Activated CD4-positive, alpha-beta T cell treated with anti-CD3 and anti-CD28 coated beads, Interleukin-2, amount 50 U/mL, for 1 hour (primary cell): Measurements from ENCODE around the gene ALAS1.
A peak's percentile ranks its signal among the peaks of the same experiment; 100 is the strongest.

Source experiments
- DNase-seq: peaks from one replicate; pipeline ENCODE4 v3.0.0-alpha.2; 2020

The ALAS1 gene

GRCh38 chr3:52237657-52238172 is 39.8 kb downstream of the ALAS1 start:
- no peak for DNase-seq

GRCh38 chr3:52238193-52238760 is 40.3 kb downstream of the ALAS1 start:
- no peak for DNase-seq

GRCh38 chr3:52238761-52239701 is 41.1 kb downstream of the ALAS1 start, which contains the start of gene TWF2:
Gene TWF2 (minus strand): TSS chr3:52239158. CDS start chr3:52239016, 142 bp downstream.
- peak; percentile 79 for DNase-seq

- peak; percentile 48 for DNase-seq
These were observed 42.3 kb downstream of the ALAS1 start for GRCh38 chr3:52240059-52240885.

GRCh38 chr3:52240886-52241370 is 43.0 kb downstream of the ALAS1 start:
- DNase-seq: no peak

GRCh38 chr3:52242039-52242438 is 44.1 kb downstream of the ALAS1 start:
- DNase-seq: no peak

GRCh38 chr3:52243791-52244628 is 46.0 kb downstream of the ALAS1 start:
- no peak for DNase-seq

- DNase-seq: peak; percentile 57
These were observed 47.6 kb downstream of the ALAS1 start, which contains the start of gene PPM1M for GRCh38 chr3:52245322-52246263. Gene PPM1M (plus strand): TSS chr3:52245759. CDS start chr3:52245825, 66 bp downstream.

- DNase-seq: no peak
These were observed 48.3 kb downstream of the ALAS1 start for GRCh38 chr3:52246264-52246620.

- DNase-seq: no peak
These were observed 48.9 kb downstream of the ALAS1 start for GRCh38 chr3:52246728-52247408.

- no peak for DNase-seq
These were observed 49.6 kb downstream of the ALAS1 start for GRCh38 chr3:52247409-52248164.

- DNase-seq: no peak
These were observed 50.2 kb downstream of the ALAS1 start for GRCh38 chr3:52248165-52248541.

GRCh38 chr3:52248816-52249547 is 51.0 kb downstream of the ALAS1 start:
- no peak for DNase-seq

GRCh38 chr3:52249683-52250082 is 51.7 kb downstream of the ALAS1 start:
- no peak for DNase-seq

- DNase-seq: no peak
These were observed 52.2 kb downstream of the ALAS1 start for GRCh38 chr3:52250122-52250521.

GRCh38 chr3:52253314-52254304 is 55.6 kb downstream of the ALAS1 start:
- peak; percentile 82 for DNase-seq

GRCh38 chr3:52254608-52255007 is 56.6 kb downstream of the ALAS1 start:
- no peak for DNase-seq
